DND-41 (cell line): ENCODE data around the gene NPTXR.

Experiments used
- ATAC-seq: fragments of 200-7000 bp; cut with Tn5 transposase; 3 replicates; pipeline ENCODE4 v1.9.1; 2021; ENCODE audit warnings: low read depth; ENCODE audit not compliant: insufficient read depth
- DNase-seq: peaks from one replicate; pipeline ENCODE4 v3.0.0-alpha.2; 2020
- H2AFZ ChIP-seq: 2 replicates; pipeline ENCODE4 v1.6.0; 2012; ENCODE audit warnings: low read depth, low read length
- H3K27ac ChIP-seq: 2 replicates; pipeline ENCODE4 v1.5.1; 2012; ENCODE audit warnings: low read length, inconsistent platforms
- H3K27me3 ChIP-seq: fragments of 200-600 bp; sonication (generic); 2 replicates; pipeline ENCODE4 v1.6.0; 2012; ENCODE audit warnings: low read length, mild to moderate bottlenecking, inconsistent platforms; ENCODE audit not compliant: insufficient read depth, poor library complexity
- H3K36me3 ChIP-seq: 2 replicates; pipeline ENCODE4 v1.5.1; 2012; ENCODE audit warnings: low read length, inconsistent platforms; ENCODE audit not compliant: insufficient read depth
- H3K4me1 ChIP-seq: 2 replicates; pipeline ENCODE4 v1.5.1; 2012; ENCODE audit warnings: mild to moderate bottlenecking, low read length; ENCODE audit not compliant: insufficient read depth
- H3K4me2 ChIP-seq: 2 replicates; pipeline ENCODE4 v1.6.0; 2012; ENCODE audit warnings: mild to moderate bottlenecking, moderate library complexity, low read length, inconsistent platforms; ENCODE audit not compliant: insufficient read depth
- H3K4me3 ChIP-seq, 2 experiments: fragments of 200-600 bp in 1 of 2; shearing (Covaris generic) in 1 of 2; 2 replicates each; pipeline ENCODE4 v1.5.1; 2012 to 2016; ENCODE audit warnings: inconsistent platforms in 2 of 2, low read length in 2 of 2, mild to moderate bottlenecking in 2 of 2, low read depth in 1 of 2, moderate library complexity in 1 of 2
- H3K79me2 ChIP-seq: 2 replicates; pipeline ENCODE4 v1.6.0; 2012; ENCODE audit warnings: low read length, inconsistent platforms; ENCODE audit not compliant: insufficient read depth
- H3K9ac ChIP-seq: 2 replicates; pipeline ENCODE4 v1.6.0; 2012; ENCODE audit warnings: low read depth, mild to moderate bottlenecking, inconsistent platforms, low read length, moderate library complexity
- H3K9me3 ChIP-seq: 2 replicates; pipeline ENCODE4 v1.5.1; 2012; ENCODE audit warnings: low read length, moderate library complexity, mild to moderate bottlenecking, inconsistent platforms; ENCODE audit not compliant: insufficient read depth, severe bottlenecking
- H4K20me1 ChIP-seq: 2 replicates; pipeline ENCODE4 v1.6.0; 2012; ENCODE audit warnings: low read length; ENCODE audit not compliant: insufficient read depth
- CTCF ChIP-seq: IDR thresholded peaks from 2 replicates; pipeline ENCODE4 v1.5.1; 2012; ENCODE audit warnings: borderline replicate concordance, low read length, moderate library complexity, mild to moderate bottlenecking; ENCODE audit not compliant: poor library complexity, severe bottlenecking; ENCODE audit errors: extremely low read depth
- EZH2 ChIP-seq: IDR thresholded peaks from 3 replicates; pipeline ENCODE4 v1.6.1; 2012; ENCODE audit warnings: borderline replicate concordance, low read depth, mild to moderate bottlenecking, moderate library complexity, low read length, inconsistent platforms; ENCODE audit not compliant: severe bottlenecking

The NPTXR gene

GRCh38 chr22:38863531-38864131 lies 19.8 kb upstream of the NPTXR start:
- no peak overlapping the region for H3K9ac ChIP-seq
- no peak overlapping the region for H3K4me2 ChIP-seq
- H3K27ac ChIP-seq: no peak overlapping the region
- H3K9me3 ChIP-seq: no peaks in the 10 kb centered on the region
- H3K79me2 ChIP-seq: peaks cover 11% of the 10 kb centered on the region
- peaks cover 5% of the 10 kb centered on the region for H3K4me1 ChIP-seq
- H3K36me3 ChIP-seq: peaks cover 47% of the 10 kb centered on the region
- peaks cover 79% of the 10 kb centered on the region for H4K20me1 ChIP-seq
- H3K4me3 ChIP-seq: no peak overlapping the region
- DNase-seq (no peak), ATAC-seq (no peak)
- H3K27me3 ChIP-seq: no peaks in the 10 kb centered on the region
- no peak for TF ChIP-seq EZH2
- no peak for TF ChIP-seq CTCF
- no peak overlapping the region for H2AFZ ChIP-seq

DNA sequence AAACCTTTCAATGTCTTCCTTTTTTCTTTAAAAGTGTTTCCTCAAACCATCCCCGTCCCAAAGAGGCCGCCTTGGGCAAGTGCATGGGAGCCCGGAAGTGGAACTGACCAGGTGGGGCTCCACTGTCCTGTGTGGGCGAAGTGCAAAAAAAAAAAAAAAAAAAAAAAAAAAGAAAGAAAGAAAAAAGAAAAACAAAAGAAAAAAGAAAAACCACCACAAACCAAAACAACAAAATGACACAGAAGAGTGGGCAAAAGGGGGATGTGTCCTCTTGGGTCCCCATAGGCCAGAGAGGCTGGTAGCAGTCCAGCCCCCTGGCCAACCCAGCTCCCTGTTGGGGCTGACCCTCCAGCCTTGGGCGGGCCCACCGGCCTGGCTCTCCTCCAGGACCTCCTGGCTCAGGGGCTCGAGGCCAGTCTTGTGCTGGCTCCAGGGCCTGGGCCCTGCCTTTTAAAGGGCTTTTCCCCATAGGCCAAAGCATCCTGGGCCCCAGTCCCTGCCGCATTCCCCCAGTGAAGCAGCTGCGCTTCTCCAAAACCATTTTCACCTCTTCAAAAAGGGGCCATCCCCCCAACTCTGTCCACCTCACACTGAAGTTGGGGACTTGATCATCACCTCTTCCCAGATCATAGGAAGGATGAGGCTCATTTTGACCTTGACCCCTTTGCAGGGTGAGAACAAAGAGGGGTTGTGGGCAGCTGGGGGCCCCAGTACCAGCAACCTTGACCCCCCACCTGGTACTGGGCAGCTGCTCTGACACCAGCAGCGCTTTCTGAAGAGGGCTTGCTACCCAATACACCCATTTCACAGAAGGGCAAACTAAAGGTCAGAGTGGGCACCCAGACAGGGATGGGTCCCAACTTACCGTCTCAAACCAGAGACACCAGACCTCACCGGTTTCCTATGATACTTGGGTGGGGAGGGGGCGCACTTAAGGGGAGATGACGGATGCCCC lies 18.8 kb upstream of the NPTXR start:
- Histone ChIP-seq H3K4me3 (no peak overlapping the region), H3K79me2 (peaks cover 2% of the 10 kb centered on the region; the same call in 1 of the 2 replicates), H3K9me3 (no peaks in the 10 kb centered on the region), H3K9ac (no peak overlapping the region), H3K36me3 (peaks cover 37% of the 10 kb centered on the region), H3K4me2 (no peak overlapping the region), H3K27me3 (no peaks in the 10 kb centered on the region), H4K20me1 (peaks cover 69% of the 10 kb centered on the region), H3K27ac (no peak overlapping the region), H3K4me1 (no peaks in the 10 kb centered on the region), H2AFZ (no peak overlapping the region)
- no peak for DNase-seq
- no peak for ATAC-seq
- TF ChIP-seq CTCF (no peak), EZH2 (no peak)

DNA sequence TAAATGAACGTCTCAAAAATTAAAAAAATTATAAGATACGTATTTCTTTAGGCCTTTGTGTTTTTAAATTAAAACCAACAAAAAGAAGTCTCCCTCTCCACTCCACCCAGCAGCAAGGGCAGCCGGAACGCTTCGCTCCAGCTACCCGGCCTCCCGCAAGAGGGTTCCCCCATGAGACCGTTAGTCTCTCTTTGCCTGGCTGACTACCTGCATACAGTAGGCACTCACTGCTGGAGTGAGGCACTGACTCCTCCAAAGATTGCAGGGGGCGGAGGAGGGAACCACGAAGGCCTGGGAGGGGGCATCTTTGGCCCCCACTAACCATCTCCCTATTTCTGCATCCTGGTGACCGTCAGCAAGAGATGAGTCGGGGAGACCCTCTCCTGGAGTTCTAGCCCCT lies 18.1 kb upstream of the NPTXR start:
- no peaks in the 10 kb centered on the region for H3K9me3 ChIP-seq
- DNase-seq: no peak
- H3K79me2 ChIP-seq: no peaks in the 10 kb centered on the region
- H3K4me2 ChIP-seq: no peak overlapping the region
- no peaks in the 10 kb centered on the region for H3K4me1 ChIP-seq
- H4K20me1 ChIP-seq: peaks cover 64% of the 10 kb centered on the region
- H3K9ac ChIP-seq: no peak overlapping the region
- ATAC-seq: no peak
- H3K27me3 ChIP-seq: no peaks in the 10 kb centered on the region
- TF ChIP-seq CTCF (no peak), EZH2 (no peak)
- H3K36me3 ChIP-seq: peaks cover 31% of the 10 kb centered on the region
- no peak overlapping the region for H3K27ac ChIP-seq
- no peak overlapping the region for H3K4me3 ChIP-seq
- no peak overlapping the region for H2AFZ ChIP-seq
